HG02981 (cell line): ENCODE results near the gene BLCAP.

ENCODE experiments used
- ATAC-seq: cut with Tn5 transposase; IDR thresholded peaks from one replicate; pipeline ENCODE4 v1.9.1; 2021; ENCODE audit warnings: mild to moderate bottlenecking, moderate library complexity; ENCODE audit not compliant: unreplicated experiment

BLCAP gene

GRCh38 chr20:37530696-37531095 is 3.0 kb upstream of the BLCAP start:
- no peak for ATAC-seq

- ATAC-seq, result no peak
Measured at GRCh38 chr20:37529968-37530600, 2.4 kb upstream of the BLCAP start.

- no peak for ATAC-seq
Measured at GRCh38 chr20:37529214-37529967, 1.7 kb upstream of the BLCAP start.

- ATAC-seq, result no peak
Measured at GRCh38 chr20:37528446-37529213, 954 bp upstream of the BLCAP start.

- ATAC-seq, result no peak
Measured at GRCh38 chr20:37526839-37527637, 638 bp downstream of the BLCAP start.

- no peak for ATAC-seq
Measured at GRCh38 chr20:37526238-37526838, 1.3 kb downstream of the BLCAP start.

GRCh38 chr20:37525810-37526209 is 1.9 kb downstream of the BLCAP start:
- ATAC-seq, result no peak

GRCh38 chr20:37524859-37525708 is 2.6 kb downstream of the BLCAP start:
- ATAC-seq, result no peak

GRCh38 chr20:37523911-37524700 is 3.6 kb downstream of the BLCAP start:
- no peak for ATAC-seq

- ATAC-seq, result no peak
Measured at GRCh38 chr20:37523012-37523391, 4.7 kb downstream of the BLCAP start.

- no peak for ATAC-seq
Measured at GRCh38 chr20:37522260-37523011, 5.2 kb downstream of the BLCAP start.

- ATAC-seq, result no peak
Measured at GRCh38 chr20:37521061-37521771, 6.5 kb downstream of the BLCAP start, which contains the start of gene NNAT. Gene NNAT, plus strand, starts transcription at chr20:37521250. Its CDS starts 82 bp downstream, at chr20:37521332.

GRCh38 chr20:37520419-37520955 is 7.2 kb downstream of the BLCAP start:
- ATAC-seq, result no peak

GRCh38 chr20:37519508-37520418 is 7.9 kb downstream of the BLCAP start:
- no peak for ATAC-seq

GRCh38 chr20:37518606-37519507 is 8.8 kb downstream of the BLCAP start:
- no peak for ATAC-seq
